ENCODE measurements around the gene NRXN3.

Gene NRXN3

DNA sequence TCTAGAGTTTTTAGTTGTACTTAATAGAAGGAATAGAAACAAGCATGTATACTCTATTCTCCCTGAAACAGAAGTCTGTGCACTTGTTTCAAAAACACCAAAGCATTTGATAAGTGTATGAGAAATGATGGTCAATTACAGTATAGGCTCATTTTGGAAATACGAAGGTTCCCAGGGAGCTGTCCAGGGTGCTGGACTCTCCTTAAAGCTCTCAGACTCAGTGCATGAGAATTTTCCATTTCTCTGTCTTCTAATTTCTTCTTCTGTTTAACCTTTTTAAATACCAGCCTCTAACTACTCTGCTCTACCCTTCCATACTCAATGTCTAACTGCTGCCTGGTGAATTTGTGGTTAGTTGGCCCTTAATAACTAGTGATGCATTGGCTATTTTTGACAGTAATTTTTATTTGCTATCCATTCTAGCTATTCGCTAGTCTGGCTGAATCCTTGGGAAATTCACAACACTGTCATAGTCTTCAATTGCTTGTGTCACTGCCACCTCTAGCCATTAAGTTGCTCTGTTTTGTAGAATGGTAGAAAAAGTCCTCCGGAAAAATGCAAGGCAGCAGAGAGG, 229.2 kb downstream of the NRXN3 start:
- Histone ChIP-seq H3K27ac (ENCODE audit: low read depth, low read length, severe bottlenecking) (no peak overlapping the region), H3K9me3 (ENCODE audit: control insufficient read depth, low read length) (no peaks in the 10 kb centered on the region)
- WGBS, 2 experiments (ENCODE audit: insufficient coverage in 2 of 2), result 20 to 50% methylated on average over 1 to 2 of the region's 3 CpGs

DNA sequence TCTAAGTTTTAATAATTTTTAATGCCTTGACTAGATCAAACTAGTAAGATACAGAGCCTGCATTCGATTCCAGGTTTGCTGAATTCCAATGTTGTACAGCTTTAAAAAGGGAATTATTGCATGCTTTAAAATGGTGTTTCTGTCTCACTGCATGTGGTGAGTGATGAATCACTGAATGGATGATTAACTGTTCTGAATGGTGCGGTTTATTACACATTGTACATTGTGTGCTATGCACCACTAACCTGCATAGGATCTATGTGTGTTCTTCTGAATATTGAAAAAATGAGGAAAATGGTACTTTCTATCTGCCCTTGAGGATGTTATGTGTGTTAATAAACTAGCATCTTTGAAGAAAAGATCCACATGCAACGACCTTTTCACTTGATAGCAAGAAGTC, 231.7 kb downstream of the NRXN3 start:
- 57 to 79% methylated on average over 1 to 2 of the region's 3 CpGs for WGBS, 2 experiments (ENCODE audit: insufficient coverage in 2 of 2)
- H3K4me3 ChIP-seq (ENCODE audit: extremely low read depth, insufficient read depth, low read length, poor library complexity, severe bottlenecking), result no peak overlapping the region
- no peaks in the 10 kb centered on the region for H3K9me3 ChIP-seq (ENCODE audit: control insufficient read depth, low read length)
- H3K27ac ChIP-seq (ENCODE audit: low read depth, low read length, severe bottlenecking), result no peak overlapping the region
- peaks cover 30% of the 10 kb centered on the region for H3K4me1 ChIP-seq (ENCODE audit: control insufficient read depth, insufficient read depth, low read length, poor library complexity, severe bottlenecking)
- no peaks in the 10 kb centered on the region for H3K36me3 ChIP-seq (ENCODE audit: control insufficient read depth, insufficient read depth, low read length)

More for the DNA sequence above, 229.2 kb downstream of the NRXN3 start:
- no peaks in the 10 kb centered on the region for H3K36me3 ChIP-seq (ENCODE audit: control insufficient read depth, insufficient read depth, low read length)
- H3K4me3 ChIP-seq (ENCODE audit: extremely low read depth, insufficient read depth, low read length, poor library complexity, severe bottlenecking), result no peak overlapping the region
- peaks cover 16% of the 10 kb centered on the region for H3K4me1 ChIP-seq (ENCODE audit: control insufficient read depth, insufficient read depth, low read length, poor library complexity, severe bottlenecking)

DNA sequence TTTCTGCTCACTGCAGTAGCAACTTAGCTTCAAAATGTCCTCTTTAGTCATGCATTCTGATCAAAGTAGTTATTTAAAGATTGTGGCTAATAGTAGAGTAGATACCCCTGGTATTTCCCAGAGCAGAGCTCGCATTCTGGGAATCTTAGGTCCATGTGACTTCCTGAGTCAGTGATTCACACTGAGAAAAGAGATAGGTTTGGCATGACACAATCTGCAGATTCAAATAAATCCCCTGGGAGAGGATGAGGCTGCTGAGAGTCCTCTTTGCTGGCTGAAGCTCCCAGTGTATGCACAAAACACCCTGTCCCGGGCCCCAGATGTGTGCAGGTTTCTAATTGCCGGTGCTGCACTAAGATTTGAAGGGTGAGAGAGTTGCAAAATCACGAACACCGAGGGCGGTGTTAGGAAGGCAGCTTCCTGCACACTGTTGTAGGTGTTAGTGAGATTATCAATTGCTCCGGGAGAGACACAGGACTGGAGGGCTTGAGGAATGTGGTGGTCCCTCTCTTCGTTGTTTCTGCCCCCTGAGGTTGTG, 233.2 kb downstream of the NRXN3 start:
- Histone ChIP-seq H3K4me3 (ENCODE audit: extremely low read depth, insufficient read depth, low read length, poor library complexity, severe bottlenecking) (no peak overlapping the region), H3K9me3 (ENCODE audit: control insufficient read depth, low read length) (no peaks in the 10 kb centered on the region), H3K36me3 (ENCODE audit: control insufficient read depth, insufficient read depth, low read length) (no peaks in the 10 kb centered on the region), H3K27ac (ENCODE audit: low read depth, low read length, severe bottlenecking) (peak overlapping the region; percentile 39), H3K4me1 (ENCODE audit: control insufficient read depth, insufficient read depth, low read length, poor library complexity, severe bottlenecking) (peaks cover 30% of the 10 kb centered on the region)
- 44 to 46% methylated on average over 5 to 7 of the region's 8 CpGs for WGBS, 2 experiments (ENCODE audit: insufficient coverage in 2 of 2)

DNA sequence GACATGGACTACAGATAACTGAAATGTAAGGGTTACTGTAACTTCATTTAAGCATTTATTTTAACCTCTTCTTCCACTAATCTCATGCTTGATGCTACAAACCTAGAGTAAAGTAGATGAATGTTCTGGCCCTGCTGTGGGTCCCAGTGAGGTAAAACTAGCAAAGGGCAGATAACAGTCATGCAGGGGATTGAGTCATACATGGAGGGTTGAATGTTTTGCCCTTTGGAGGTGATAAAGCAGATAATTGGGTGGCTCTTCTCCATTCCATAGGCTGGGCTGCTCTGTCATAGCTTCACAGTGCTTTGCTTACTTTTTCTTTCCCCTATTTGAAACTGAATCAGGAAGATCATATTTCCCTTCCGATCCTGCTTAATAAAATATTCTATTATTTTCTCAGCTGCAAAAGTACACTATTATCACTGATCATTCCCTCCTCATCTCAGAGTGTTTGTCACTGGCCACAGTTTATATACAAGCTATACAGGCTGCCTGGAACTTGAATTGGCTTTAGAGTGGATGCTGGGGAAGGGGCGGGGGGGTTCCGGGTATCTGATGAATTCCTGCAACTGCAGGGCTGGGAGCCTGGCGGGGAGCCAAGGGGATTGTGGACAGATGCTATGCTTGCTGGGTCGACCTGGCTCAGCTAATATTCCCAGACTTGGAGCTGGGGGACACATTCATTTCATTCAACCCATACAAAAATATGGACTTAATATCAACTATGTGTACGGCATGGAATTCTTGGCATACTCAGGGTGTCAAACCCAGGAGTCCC, 235.1 kb downstream of the NRXN3 start:
- Histone ChIP-seq H3K9me3 (ENCODE audit: control insufficient read depth, low read length) (no peaks in the 10 kb centered on the region), H3K4me1 (ENCODE audit: control insufficient read depth, insufficient read depth, low read length, poor library complexity, severe bottlenecking) (peaks cover 30% of the 10 kb centered on the region), H3K4me3 (ENCODE audit: extremely low read depth, insufficient read depth, low read length, poor library complexity, severe bottlenecking) (no peak overlapping the region), H3K36me3 (ENCODE audit: control insufficient read depth, insufficient read depth, low read length) (no peaks in the 10 kb centered on the region), H3K27ac (ENCODE audit: low read depth, low read length, severe bottlenecking) (no peak overlapping the region)
- WGBS, 2 experiments (ENCODE audit: insufficient coverage in 2 of 2), result 76 to 87% methylated on average over 3 to 4 of the region's 6 CpGs

DNA sequence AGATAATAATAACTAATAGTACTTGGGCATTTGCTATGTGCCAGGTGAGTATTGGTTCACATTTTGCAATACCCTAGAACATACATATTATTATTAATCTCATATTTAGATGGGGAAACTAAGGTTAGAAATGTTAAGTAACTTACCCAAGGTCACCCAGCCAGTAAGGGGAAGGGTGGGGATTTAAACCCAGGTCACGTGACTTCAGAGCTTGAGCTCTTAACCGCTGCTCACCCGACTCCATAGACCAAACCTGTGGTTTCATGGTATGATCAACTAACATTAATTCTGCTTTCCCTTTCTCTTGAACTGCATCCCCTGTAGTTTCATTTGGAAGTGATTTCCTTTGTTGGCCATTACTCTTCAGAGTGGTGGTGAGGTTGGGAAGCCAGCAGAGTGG, 242.3 kb downstream of the NRXN3 start:
- Histone ChIP-seq H3K9me3 (ENCODE audit: control insufficient read depth, low read length) (no peaks in the 10 kb centered on the region), H3K36me3 (ENCODE audit: control insufficient read depth, insufficient read depth, low read length) (no peaks in the 10 kb centered on the region), H3K4me1 (ENCODE audit: control insufficient read depth, insufficient read depth, low read length, poor library complexity, severe bottlenecking) (no peaks in the 10 kb centered on the region), H3K27ac (ENCODE audit: low read depth, low read length, severe bottlenecking) (no peak overlapping the region), H3K4me3 (ENCODE audit: extremely low read depth, insufficient read depth, low read length, poor library complexity, severe bottlenecking) (no peak overlapping the region)
- 91 to 93% methylated on average over 3 of the region's 3 CpGs for WGBS, 2 experiments (ENCODE audit: insufficient coverage in 2 of 2)

DNA sequence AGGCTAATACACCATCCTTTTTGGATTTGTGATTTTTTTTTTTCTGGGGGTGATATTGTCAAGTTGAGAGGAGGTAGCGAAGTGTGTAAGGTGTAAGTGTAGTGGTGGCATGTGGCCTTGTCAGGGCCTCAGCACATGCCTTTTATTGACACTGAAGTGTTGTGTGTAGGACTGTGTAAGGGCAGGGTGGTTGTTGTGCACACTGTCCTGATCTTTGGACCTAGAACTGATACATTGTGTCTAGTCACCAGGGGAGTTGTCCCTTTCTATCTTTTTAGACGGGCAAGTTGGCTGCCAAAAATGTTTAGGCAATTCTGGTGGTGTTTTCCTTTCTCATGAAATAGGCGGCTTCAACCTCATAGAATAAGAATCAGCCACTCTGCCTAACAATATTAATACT, 244.0 kb downstream of the NRXN3 start:
- no peaks in the 10 kb centered on the region for H3K4me1 ChIP-seq (ENCODE audit: control insufficient read depth, insufficient read depth, low read length, poor library complexity, severe bottlenecking)
- no peak overlapping the region for H3K4me3 ChIP-seq (ENCODE audit: extremely low read depth, insufficient read depth, low read length, poor library complexity, severe bottlenecking)
- WGBS, 2 experiments (ENCODE audit: insufficient coverage in 2 of 2), result 90% methylated on average over 2 of the region's 3 CpGs; no CpG with 5 or more reads in 1 of the 2 experiments
- H3K36me3 ChIP-seq (ENCODE audit: control insufficient read depth, insufficient read depth, low read length), result no peaks in the 10 kb centered on the region
- no peaks in the 10 kb centered on the region for H3K9me3 ChIP-seq (ENCODE audit: control insufficient read depth, low read length)
- no peak overlapping the region for H3K27ac ChIP-seq (ENCODE audit: low read depth, low read length, severe bottlenecking)

DNA sequence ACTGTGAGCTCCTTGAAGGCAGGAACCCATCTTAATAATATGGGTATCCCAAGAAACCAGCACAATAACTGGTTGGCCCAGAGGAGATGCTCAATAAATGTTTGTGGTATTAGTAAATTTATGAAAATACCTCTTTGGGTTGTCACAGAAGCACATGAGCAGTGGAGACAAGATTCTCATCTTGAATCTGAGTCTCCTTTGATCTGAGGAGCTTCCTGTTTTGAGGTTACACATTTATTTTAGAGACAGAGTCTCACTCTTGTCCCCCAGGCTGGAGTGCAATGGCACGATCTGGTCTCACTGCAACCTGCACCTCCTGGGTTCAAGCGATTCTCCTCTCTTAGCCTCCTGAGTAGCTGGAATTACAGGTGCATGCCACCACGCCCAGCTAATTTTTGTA, 247.4 kb downstream of the NRXN3 start:
- Histone ChIP-seq H3K9me3 (ENCODE audit: control insufficient read depth, low read length) (no peaks in the 10 kb centered on the region), H3K4me1 (ENCODE audit: control insufficient read depth, insufficient read depth, low read length, poor library complexity, severe bottlenecking) (no peaks in the 10 kb centered on the region), H3K4me3 (ENCODE audit: extremely low read depth, insufficient read depth, low read length, poor library complexity, severe bottlenecking) (no peak overlapping the region), H3K36me3 (ENCODE audit: control insufficient read depth, insufficient read depth, low read length) (no peaks in the 10 kb centered on the region), H3K27ac (ENCODE audit: low read depth, low read length, severe bottlenecking) (no peak overlapping the region)
- WGBS, 2 experiments (ENCODE audit: insufficient coverage in 2 of 2), result 69 to 100% methylated on average over 1 to 2 of the region's 3 CpGs

DNA sequence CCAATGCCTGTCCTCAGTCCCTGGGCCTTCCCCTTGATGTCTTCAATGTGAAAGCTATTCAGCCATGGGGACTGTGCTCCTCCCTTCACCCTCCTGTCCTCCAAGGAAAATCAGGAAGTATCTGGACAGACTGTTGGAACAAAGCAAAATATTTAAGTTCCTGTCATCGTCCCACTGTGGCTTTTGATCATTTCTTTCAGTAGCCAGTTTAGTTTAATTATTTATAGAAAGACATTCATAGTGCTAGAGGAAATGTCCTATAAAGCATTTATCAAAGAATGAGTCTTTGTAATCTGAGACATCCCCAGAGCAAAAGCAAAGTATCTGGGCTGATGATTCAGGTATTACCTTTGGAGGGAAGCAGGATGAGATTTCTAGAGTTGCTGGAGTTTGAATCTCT, 254.1 kb downstream of the NRXN3 start:
- Histone ChIP-seq H3K4me1 (ENCODE audit: control insufficient read depth, insufficient read depth, low read length, poor library complexity, severe bottlenecking) (no peaks in the 10 kb centered on the region), H3K4me3 (ENCODE audit: extremely low read depth, insufficient read depth, low read length, poor library complexity, severe bottlenecking) (no peak overlapping the region), H3K27ac (ENCODE audit: low read depth, low read length, severe bottlenecking) (no peak overlapping the region), H3K9me3 (ENCODE audit: control insufficient read depth, low read length) (no peaks in the 10 kb centered on the region), H3K36me3 (ENCODE audit: control insufficient read depth, insufficient read depth, low read length) (no peaks in the 10 kb centered on the region)
- WGBS, 2 experiments (ENCODE audit: insufficient coverage in 2 of 2), result no CpG with 5 or more reads among the region's 1 CpG

DNA sequence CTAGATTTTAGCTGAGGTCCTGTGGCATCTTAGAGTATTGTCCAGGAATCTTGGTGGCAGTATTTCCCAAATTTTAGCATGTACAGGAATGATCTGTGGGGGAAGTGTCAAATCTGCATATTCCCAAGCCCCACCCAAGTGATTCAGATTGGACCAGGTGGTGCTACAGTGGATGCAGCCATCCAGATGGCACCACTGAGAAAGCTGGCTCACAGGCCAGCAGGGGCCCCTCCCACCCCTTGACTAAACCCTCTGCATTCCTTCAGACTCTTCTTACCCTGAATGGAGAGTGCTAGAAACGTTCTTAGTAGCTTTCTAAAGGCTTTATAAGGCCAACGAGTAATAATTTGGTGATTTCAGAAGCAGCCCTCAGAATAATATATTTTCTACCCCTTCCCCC, 255.2 kb downstream of the NRXN3 start:
- Histone ChIP-seq H3K36me3 (ENCODE audit: control insufficient read depth, insufficient read depth, low read length) (no peaks in the 10 kb centered on the region), H3K9me3 (ENCODE audit: control insufficient read depth, low read length) (no peaks in the 10 kb centered on the region), H3K4me3 (ENCODE audit: extremely low read depth, insufficient read depth, low read length, poor library complexity, severe bottlenecking) (no peak overlapping the region), H3K4me1 (ENCODE audit: control insufficient read depth, insufficient read depth, low read length, poor library complexity, severe bottlenecking) (no peaks in the 10 kb centered on the region), H3K27ac (ENCODE audit: low read depth, low read length, severe bottlenecking) (no peak overlapping the region)
- WGBS, 2 experiments (ENCODE audit: insufficient coverage in 2 of 2), result no CpG with 5 or more reads among the region's 2 CpGs

DNA sequence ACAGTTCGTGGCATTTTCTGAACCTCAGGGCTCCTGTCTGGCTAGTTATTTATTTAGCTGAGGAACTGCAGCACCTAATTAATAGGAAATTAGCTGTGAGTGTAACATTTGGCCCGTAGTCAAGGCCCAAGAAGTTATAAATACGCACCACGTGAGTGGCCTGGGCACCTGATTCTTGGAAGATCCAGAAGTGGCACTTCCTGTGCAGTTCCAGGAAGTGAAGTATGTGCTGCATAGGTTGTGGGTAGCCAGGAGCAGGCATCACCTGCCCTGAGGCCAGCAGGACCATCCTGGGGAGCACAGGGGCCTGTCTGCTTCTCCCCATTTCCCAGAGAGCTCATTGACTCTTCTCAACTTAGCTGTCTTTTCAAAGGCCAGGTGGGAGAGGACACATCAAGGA, 255.6 kb downstream of the NRXN3 start:
- H3K9me3 ChIP-seq (ENCODE audit: control insufficient read depth, low read length), result no peaks in the 10 kb centered on the region
- no peaks in the 10 kb centered on the region for H3K4me1 ChIP-seq (ENCODE audit: control insufficient read depth, insufficient read depth, low read length, poor library complexity, severe bottlenecking)
- no peak overlapping the region for H3K4me3 ChIP-seq (ENCODE audit: extremely low read depth, insufficient read depth, low read length, poor library complexity, severe bottlenecking)
- WGBS, 2 experiments (ENCODE audit: insufficient coverage in 2 of 2), result 94 to 100% methylated on average over 3 of the region's 4 CpGs
- no peaks in the 10 kb centered on the region for H3K36me3 ChIP-seq (ENCODE audit: control insufficient read depth, insufficient read depth, low read length)
- no peak overlapping the region for H3K27ac ChIP-seq (ENCODE audit: low read depth, low read length, severe bottlenecking)

DNA sequence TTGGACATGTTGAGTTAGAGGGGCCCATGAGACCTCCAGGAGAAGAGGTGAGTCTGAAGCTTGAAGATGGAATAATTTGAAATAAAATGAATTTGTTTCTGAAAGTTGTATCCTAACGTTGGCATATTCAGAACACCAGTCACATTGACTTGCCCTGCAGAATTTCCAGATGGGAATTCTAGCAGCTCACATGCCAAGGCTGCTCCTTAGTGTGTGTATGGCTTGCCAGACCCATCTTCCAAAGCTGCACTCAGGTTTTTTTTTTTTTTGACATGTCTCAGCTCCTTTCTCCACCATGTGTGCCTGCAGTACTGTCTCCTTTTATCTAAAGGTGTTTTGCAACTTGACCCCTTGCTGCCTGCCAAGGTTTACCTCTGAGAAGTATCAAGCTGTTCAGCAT, 261.9 kb downstream of the NRXN3 start:
- H3K36me3 ChIP-seq (ENCODE audit: control insufficient read depth, insufficient read depth, low read length), result no peaks in the 10 kb centered on the region
- H3K4me3 ChIP-seq (ENCODE audit: extremely low read depth, insufficient read depth, low read length, poor library complexity, severe bottlenecking), result no peak overlapping the region
- H3K27ac ChIP-seq (ENCODE audit: low read depth, low read length, severe bottlenecking), result no peak overlapping the region
- 70 to 78% methylated on average over 1 of the region's 1 CpG for WGBS, 2 experiments (ENCODE audit: insufficient coverage in 2 of 2)
- H3K4me1 ChIP-seq (ENCODE audit: control insufficient read depth, insufficient read depth, low read length, poor library complexity, severe bottlenecking), result no peaks in the 10 kb centered on the region
- H3K9me3 ChIP-seq (ENCODE audit: control insufficient read depth, low read length), result no peaks in the 10 kb centered on the region

All from mesodermal cell (in vitro differentiated cells).